Lung (tissue), 12 donors: ENCODE measurements around the gene DPY19L1. TPM values are rescaled to one million over a fixed set of nuclear protein-coding genes. Genes with fewer than 3 reads are reported as not detected.
"Not testable (repeated sequence)": the region's sequence is repeated elsewhere in the genome, so short reads cannot be mapped to it uniquely, and the experiment has no call there.

Experiments
- ATAC-seq: fragments of 200-7000 bp; cut with Tn5 transposase; one replicate; pipeline ENCODE4 v1.9.1; 2020; ENCODE audit warnings: moderate number of reproducible peaks; ENCODE audit not compliant: insufficient read depth, low FRiP score
- DNase-seq, 3 donors: peaks; one replicate each; pipeline ENCODE4 v3.0.0-alpha.2; 2013 to 2017
- H3K27ac ChIP-seq, 2 donors: one replicate each; pipeline ENCODE4 v1.5.1; 2013; ENCODE audit warnings: mild to moderate bottlenecking in 2 of 2, moderate library complexity in 2 of 2, control low read depth in 1 of 2, inconsistent platforms in 1 of 2, low read depth in 1 of 2, low read length in 1 of 2
- H3K27me3 ChIP-seq, 3 donors: one replicate each; pipeline ENCODE4 v1.5.1; 2013; ENCODE audit warnings: low read length in 2 of 3; ENCODE audit not compliant: control insufficient read depth in 3 of 3, insufficient read depth in 3 of 3
- H3K36me3 ChIP-seq, 4 donors: one replicate each; pipeline ENCODE4 v1.5.1; 2013; ENCODE audit warnings: low read length in 4 of 4, mild to moderate bottlenecking in 1 of 4, moderate library complexity in 1 of 4; ENCODE audit not compliant: control insufficient read depth in 4 of 4, insufficient read depth in 4 of 4
- H3K4me1 ChIP-seq, 5 donors: one replicate each; pipeline ENCODE4 v1.5.1; 2013; ENCODE audit warnings: low read length in 5 of 5, mild to moderate bottlenecking in 2 of 5, moderate library complexity in 1 of 5; ENCODE audit not compliant: control insufficient read depth in 5 of 5, insufficient read depth in 5 of 5
- H3K4me3 ChIP-seq: one replicate; pipeline ENCODE4 v1.5.1; 2013; ENCODE audit warnings: mild to moderate bottlenecking, control low read depth, moderate library complexity
- H3K9ac ChIP-seq, 2 donors: one replicate each; pipeline ENCODE4 v1.5.1; 2013; ENCODE audit warnings: low read length in 2 of 2, control low read depth in 1 of 2; ENCODE audit not compliant: insufficient read depth in 1 of 2
- H3K9me3 ChIP-seq, 4 donors: one replicate each; pipeline ENCODE4 v1.5.1; 2013; ENCODE audit warnings: low read length in 3 of 4, mild to moderate bottlenecking in 1 of 4, moderate library complexity in 1 of 4; ENCODE audit not compliant: control insufficient read depth in 4 of 4, insufficient read depth in 3 of 4
- WGBS, 2 donors: extraction: QIAGEN DNeasy Blood & Tissue Kit; methylation state at CpG; one replicate each; pipeline ENCODE4 v1.1.7; 2013; 5-methylcytosine and 5-hydroxymethylcytosine counted together
- polyA plus RNA-seq, 2 donors: library from polyadenylated mRNA; stranded (reverse); fragments of 200-250 nt; gene quantifications; one replicate each; pipeline ENCODE4 v1.2.1, GENCODE V29; 2013
- total RNA-seq, 2 donors: library from RNA; depleted of rRNA in 1 of 2; stranded (reverse); fragments of >200 nt in 1 of 2; gene quantifications; one replicate each; pipeline ENCODE4 v1.2.1, GENCODE V29; 2014 to 2021
- TF ChIP-seq, protein P1 (sequence below): IDR thresholded peaks from 2 replicates; pipeline ENCODE4 v1.5.1; 2012; ENCODE audit warnings: mild to moderate bottlenecking; ENCODE audit errors: control extremely low read depth, extremely low read depth
- donor health status: control.
- donor health status: control.
- donor health status: Bipolar disorder and iron deficiency.
- donor health status: healthy.
- donor health status: DM: yes; HTN: yes; CAD: no.

DPY19L1 gene
- total and polyA plus RNA-seq, 4 donors, result 10.4 to 83.3 (median 32.7) TPM

DNA sequence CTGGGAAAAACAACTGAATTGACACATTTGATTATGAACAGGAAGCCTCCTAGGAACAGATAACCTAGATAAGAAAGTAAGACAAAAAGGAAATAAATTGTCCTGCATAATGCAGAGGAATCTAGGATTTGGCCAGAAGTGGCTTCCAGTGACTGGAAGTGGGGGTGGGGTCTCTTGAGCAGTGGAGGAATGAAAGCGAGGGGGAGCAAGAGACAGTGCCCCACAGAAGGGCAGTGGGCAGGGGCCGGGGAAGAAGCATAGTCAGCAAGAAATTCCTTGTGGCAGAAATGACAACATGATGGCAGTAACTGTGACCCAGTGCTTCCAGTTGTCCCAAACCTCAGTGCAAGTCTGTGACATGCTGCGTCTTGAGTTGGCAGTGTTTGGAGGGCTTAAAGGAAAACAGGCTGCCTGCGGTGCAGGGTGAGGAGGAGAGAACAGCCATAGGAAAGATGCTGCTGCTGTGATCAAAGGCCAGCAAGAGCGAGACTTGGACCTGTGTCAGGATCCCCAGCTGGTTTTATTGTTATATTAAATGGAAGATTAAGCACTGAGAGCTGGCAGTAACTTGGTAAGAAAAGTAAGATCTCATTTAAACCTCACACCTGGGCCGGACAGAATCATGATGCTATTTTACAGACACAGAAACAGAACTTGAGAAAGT lies 119.0 kb downstream of the DPY19L1 start:
- H3K27ac ChIP-seq, H3K36me3 ChIP-seq, H3K4me1 ChIP-seq, ATAC-seq, H3K9me3 ChIP-seq, H3K9ac ChIP-seq, H3K27me3 ChIP-seq, H3K4me3 ChIP-seq: not testable (repeated sequence)
- 34% methylated on average over 5 of the region's 6 CpGs for WGBS, 2 donors
- DNase-seq, result peak in 2 of 3 donors; percentile 11 to 25

- not testable (repeated sequence) for H3K9me3 ChIP-seq, H3K9ac ChIP-seq, H3K27ac ChIP-seq, H3K36me3 ChIP-seq, DNase-seq, H3K4me1 ChIP-seq, H3K4me3 ChIP-seq, H3K27me3 ChIP-seq, ATAC-seq
- 84 to 89% methylated on average over 4 of the region's 4 CpGs for WGBS, 2 donors
These were observed 119.8 kb downstream of the DPY19L1 start for GRCh38 chr7:34917515-34917914.

DNA sequence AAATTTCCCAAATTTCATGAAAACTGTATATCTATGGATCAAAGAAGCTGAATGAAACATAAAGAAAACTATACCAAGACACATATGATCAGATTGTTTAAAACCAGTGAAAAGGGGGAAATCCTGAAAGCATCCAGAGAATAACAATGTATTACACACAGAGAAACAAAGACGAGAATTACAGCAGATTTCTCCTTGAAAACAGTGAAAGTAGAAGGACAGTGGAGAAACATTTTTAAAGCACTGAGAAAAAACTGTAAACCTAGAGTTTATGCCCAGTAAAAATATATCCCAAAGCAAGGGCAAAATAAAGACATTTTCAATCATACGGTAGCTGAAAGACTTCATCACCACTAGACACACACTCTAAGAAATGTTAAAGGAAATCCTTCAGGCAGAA lies 121.0 kb downstream of the DPY19L1 start:
- TF ChIP-seq, protein P1, sequence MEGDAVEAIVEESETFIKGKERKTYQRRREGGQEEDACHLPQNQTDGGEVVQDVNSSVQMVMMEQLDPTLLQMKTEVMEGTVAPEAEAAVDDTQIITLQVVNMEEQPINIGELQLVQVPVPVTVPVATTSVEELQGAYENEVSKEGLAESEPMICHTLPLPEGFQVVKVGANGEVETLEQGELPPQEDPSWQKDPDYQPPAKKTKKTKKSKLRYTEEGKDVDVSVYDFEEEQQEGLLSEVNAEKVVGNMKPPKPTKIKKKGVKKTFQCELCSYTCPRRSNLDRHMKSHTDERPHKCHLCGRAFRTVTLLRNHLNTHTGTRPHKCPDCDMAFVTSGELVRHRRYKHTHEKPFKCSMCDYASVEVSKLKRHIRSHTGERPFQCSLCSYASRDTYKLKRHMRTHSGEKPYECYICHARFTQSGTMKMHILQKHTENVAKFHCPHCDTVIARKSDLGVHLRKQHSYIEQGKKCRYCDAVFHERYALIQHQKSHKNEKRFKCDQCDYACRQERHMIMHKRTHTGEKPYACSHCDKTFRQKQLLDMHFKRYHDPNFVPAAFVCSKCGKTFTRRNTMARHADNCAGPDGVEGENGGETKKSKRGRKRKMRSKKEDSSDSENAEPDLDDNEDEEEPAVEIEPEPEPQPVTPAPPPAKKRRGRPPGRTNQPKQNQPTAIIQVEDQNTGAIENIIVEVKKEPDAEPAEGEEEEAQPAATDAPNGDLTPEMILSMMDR, result no peak

GRCh38 chr7:34912236-34912635 lies 125.0 kb downstream of the DPY19L1 start:
- no peaks in the 10 kb centered on the region for H3K36me3 ChIP-seq
- H3K27me3 ChIP-seq, result no peaks in the 10 kb centered on the region
- TF ChIP-seq, protein P1, result no peak
- no peak overlapping the region for H3K9ac ChIP-seq
- no peaks in the 10 kb centered on the region for H3K9me3 ChIP-seq
- no peak for ATAC-seq
- WGBS, 2 donors, result 99% methylated on average over 2 of the region's 2 CpGs
- no peaks in the 10 kb centered on the region for H3K4me1 ChIP-seq
- H3K4me3 ChIP-seq, result no peak overlapping the region
- DNase-seq, result no peak
- H3K27ac ChIP-seq, result no peak overlapping the region

More for the DNA sequence above, 121.0 kb downstream of the DPY19L1 start:
- no peaks in the 10 kb centered on the region for H3K4me1 ChIP-seq
- ATAC-seq, result no peak
- no peak for DNase-seq
- H3K27me3 ChIP-seq, result no peaks in the 10 kb centered on the region
- no peaks in the 10 kb centered on the region for H3K9me3 ChIP-seq
- 95 to 97% methylated on average over 2 of the region's 2 CpGs for WGBS, 2 donors
- no peak overlapping the region for H3K27ac ChIP-seq
- no peak overlapping the region for H3K4me3 ChIP-seq
- H3K9ac ChIP-seq, result no peak overlapping the region
- no peaks in the 10 kb centered on the region for H3K36me3 ChIP-seq

DNA sequence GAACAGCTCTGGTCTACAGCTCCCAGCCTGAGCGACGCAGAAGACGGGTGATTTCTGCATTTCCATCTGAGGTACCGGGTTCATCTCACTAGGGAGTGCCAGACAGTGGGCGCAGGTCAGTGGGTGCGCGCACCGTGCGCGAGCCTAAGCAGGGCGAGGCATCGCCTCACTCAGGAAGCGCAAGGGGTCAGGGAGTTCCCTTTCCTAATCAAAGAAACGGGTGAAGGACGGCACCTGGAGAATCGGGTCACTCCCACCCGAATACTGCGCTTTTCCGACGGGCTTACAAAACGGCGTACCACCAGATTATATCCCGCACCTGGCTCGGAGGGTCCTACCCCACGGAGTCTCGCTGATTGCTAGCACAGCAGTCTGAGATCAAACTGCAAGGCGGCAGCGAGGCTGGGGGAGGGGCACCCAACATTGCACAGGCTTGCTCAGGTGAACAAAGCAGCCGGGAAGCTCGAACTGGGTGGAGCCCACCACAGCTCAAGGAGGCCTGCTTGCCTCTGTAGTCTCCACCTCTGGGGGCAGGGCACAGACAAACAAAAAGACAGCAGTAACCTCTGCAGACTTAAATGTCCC lies 130.9 kb downstream of the DPY19L1 start:
- not testable (repeated sequence) for H3K9me3 ChIP-seq, H3K4me1 ChIP-seq, H3K27ac ChIP-seq, H3K9ac ChIP-seq, H3K4me3 ChIP-seq, ATAC-seq, H3K27me3 ChIP-seq, H3K36me3 ChIP-seq
- DNase-seq, result peak in 1 of 3 donors; percentile 7
- WGBS, 2 donors, result 29 to 38% methylated on average over 30 of the region's 30 CpGs
